Measurements from ENCODE around the gene RCOR2.
"Not testable (repeated sequence)": the region's sequence is repeated elsewhere in the genome, so short reads cannot be mapped to it uniquely, and the experiment has no call there.

RCOR2 gene

DNA sequence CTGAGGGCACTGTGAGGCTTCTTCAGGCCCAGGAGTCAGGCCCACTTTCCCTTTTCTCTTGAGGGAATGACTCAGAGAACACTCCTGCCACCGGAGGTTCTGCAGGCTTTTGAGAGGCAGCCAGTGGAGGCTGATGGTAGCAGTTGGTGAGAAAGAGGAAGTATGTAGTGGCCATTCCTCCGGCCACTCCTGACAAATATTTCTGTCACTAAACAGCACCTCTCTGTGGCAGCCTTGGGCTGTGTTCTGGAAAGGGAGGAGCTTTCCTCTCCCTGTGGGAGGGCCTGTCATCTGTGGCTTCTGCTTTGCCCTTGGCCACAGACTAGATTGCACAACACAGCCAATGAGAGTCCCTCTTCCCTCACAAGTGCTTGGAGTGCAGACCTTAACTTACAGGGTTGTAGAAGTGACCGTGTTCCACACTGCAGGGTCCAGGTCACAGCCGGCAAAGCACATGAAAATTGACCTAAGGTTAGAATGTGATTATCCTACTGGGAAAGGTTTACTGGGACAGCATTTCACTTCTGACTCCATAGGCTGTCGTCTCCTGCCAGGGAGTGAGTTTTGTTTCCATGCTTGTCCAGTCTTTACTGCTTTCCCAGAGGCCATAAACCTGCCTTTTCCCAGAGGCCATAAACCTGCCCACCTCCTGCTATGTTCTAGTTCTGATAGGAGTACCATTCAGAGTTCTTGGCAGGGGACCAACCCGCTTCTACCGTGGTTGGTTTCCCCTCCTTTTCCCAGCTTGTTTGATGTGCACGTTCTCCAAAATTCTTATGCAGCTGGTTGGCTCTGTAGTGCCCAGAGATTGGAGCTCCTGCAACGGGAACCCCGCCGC is 44.8 kb downstream of the RCOR2 start:
- TF ChIP-seq GATA1 (IDR thresholded peaks at IDR 0.05; ENCODE audit: low read depth, low read length) (no peak), POLR2A (IDR thresholded peaks at IDR 0.05; ENCODE audit: low read length) (no peak)
- peak; percentile 87 to 89 for DNase-seq

DNA sequence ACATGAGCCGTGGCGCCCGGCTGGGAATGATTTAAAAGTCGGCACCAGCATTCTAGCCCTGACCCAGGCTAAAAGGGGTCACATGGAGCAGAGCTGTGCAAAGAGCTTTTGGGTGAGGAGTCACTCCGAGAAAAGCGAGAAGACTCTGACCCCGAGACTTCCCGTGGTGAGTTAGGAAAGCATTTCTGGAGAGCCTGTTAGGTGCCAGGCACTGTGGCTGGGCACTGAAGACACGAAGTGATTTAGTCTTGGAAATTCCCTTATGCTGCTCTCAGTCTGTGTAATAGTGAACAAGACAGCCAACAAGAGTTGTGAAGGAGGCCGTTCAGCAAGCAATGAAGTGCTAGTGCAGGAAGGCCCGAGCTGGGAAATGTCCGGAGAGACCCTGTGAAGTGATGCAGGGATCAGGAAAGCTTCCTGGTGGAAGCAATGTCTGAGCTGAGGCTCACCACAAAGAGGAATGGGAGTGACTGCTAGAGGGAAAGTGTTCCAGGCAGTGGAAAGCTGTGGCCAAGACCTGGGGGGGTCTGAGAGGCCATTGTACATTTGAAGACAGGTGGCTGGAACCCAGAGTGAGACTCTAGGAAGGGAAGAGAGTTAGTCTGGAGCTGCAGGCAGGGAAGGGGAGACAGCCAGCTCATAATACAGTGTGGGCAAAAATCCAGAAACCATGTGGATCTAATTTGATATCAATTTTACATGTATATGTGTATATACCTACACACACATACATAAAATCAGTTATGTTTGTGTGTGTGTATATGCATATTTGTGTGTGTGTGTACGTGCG is 46.4 kb downstream of the RCOR2 start:
- DNase-seq, result no peak
- TF ChIP-seq POLR2A (IDR thresholded peaks at IDR 0.05; ENCODE audit: low read length) (no peak), GATA1 (IDR thresholded peaks at IDR 0.05; ENCODE audit: low read depth, low read length) (no peak)

DNA sequence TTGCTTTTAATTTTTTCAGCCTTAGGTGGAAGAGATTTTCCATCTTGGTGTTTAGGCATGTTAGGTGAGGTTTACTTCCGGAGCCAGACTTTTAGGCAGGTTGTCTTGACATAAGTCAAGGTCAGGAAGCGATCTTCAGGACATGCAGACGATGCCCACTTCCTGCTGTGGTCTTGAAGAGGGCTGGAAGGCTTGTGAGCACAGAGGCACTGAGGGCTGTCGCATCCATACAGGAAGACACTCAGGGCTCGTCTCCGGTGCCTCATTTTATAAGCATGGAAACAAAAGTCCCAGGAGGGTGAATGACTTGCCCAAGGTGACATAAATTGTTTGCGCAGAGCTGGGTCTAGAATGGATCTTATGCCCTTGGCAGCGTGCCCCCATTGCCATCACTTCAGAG is 47.3 kb downstream of the RCOR2 start:
- no peak for DNase-seq
- TF ChIP-seq GATA1 (IDR thresholded peaks at IDR 0.05; ENCODE audit: low read depth, low read length) (no peak), POLR2A (IDR thresholded peaks at IDR 0.05; ENCODE audit: low read length) (no peak)

DNA sequence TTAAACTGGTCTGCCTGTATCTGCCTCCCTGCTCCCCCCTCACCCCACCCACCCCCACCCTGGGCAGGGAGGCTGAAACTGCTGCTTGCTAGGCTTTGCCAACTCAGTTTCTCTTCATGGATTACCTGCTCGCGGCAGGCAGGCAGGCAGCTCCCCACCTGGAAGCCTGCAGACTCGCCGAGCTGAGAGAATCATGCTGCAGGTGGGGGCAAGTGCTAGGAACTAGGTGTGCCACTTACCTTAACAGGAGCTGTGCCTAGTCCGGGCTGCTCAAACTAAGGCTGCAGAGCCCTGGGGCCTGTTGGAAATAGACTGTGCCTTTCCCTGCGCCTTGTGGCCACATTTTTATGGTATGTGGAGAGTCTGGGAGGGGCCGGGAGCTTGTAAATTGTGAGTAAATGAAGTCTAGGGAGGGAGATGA is 47.8 kb downstream of the RCOR2 start:
- no peak for DNase-seq
- no peak for TF ChIP-seq GATA1 (IDR thresholded peaks at IDR 0.05; ENCODE audit: low read depth, low read length)
- no peak for TF ChIP-seq POLR2A (IDR thresholded peaks at IDR 0.05; ENCODE audit: low read length)

DNA sequence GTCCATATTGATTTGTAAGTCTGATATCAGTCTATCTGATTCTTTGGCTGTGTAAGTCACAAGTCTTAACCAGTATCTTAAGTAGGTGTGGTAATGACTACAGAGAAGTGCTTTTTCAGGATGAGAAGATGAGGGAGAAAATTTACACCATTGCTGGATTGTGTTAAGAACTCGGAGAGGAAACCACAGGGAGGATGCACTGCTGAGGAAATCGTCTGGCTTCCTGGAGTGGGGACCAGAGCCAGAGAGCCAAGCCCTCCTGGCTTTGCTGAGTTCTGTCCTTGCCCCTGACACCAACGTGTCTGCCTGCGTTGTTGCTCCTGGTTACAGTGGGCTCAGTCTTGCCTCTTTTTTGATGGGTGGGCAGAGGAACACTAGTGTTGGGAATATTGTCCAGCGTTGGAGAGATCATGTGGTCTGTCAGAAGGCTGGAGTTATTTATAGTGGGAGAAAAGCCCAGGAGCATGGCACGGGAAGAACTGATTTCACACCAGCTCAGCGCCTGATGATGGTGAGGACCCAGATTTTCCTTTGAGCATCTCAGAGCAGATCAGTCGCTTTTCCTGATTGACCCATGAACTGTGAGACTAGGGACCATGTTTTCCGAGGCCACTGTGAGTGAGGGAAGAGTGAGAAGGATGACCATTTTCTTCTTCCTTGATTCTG is 48.4 kb downstream of the RCOR2 start:
- DNase-seq, result no peak
- TF ChIP-seq GATA1 (IDR thresholded peaks at IDR 0.05; ENCODE audit: low read depth, low read length) (no peak), POLR2A (IDR thresholded peaks at IDR 0.05; ENCODE audit: low read length) (no peak)

DNA sequence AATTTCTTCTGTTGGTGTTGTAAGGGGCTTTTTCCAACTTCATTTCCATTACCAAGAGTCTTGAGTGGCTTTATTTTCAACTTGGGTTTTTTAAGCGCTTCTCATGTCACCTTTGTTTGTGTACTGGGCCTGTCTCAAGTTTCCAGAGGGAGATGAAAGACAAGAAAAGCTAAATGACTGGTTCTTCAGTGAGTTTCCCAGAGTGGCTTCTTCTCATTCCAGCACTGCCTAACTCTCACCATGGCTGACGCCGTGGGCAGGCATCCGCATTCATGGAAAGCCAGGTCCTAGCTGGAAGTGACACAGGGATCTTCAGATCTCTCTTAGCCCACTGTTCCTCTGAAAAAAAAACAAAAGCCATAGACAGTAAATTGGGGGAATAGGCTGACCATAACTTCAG is 49.5 kb downstream of the RCOR2 start:
- no peak for DNase-seq
- TF ChIP-seq GATA1 (IDR thresholded peaks at IDR 0.05; ENCODE audit: low read depth, low read length), result no peak
- no peak for TF ChIP-seq POLR2A (IDR thresholded peaks at IDR 0.05; ENCODE audit: low read length)

DNA sequence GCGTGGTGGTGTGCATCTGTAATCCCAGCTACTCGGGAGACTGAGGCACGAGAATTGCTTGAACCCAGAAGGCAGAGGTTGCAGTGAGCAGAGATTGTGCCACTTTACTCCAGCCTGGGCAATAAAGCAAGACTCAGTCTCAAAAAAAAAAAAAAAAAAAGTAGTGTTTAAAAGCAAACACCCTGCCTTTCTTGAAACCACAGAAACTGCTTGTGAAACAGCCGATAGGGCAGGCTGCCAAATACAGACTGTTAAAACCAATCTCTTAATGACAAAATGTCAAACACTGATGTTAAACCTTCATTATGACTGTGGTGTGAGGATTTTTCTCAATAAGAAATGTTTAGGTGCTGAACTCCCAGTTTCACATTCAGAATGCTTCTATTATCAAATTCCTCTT is 50.8 kb downstream of the RCOR2 start:
- peak; percentile 63 for DNase-seq

DNA sequence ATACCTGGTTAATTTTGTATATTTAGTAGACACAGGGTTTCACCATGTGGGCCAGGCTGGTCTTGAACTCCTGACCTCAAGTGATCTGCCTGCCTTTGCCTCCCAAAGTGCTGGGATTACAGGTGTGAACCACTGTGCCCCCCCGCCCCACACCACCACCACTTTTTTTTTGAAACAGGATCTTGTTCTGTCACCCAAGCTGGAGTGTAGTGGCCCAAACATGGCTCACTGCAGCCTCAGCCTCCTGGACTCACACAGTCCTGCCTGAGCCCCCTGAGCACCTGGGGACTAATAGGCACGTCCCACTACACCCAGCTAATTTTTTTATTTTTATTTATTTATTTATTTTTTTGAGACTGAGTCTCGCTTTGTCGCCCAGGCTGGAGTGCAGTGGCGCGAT is 53.3 kb downstream of the RCOR2 start:
- DNase-seq, result not testable (repeated sequence)

More for the DNA sequence above, 50.8 kb downstream of the RCOR2 start:
- TF ChIP-seq GATA1 (IDR thresholded peaks at IDR 0.05; ENCODE audit: low read depth, low read length), result no peak
- TF ChIP-seq POLR2A (IDR thresholded peaks at IDR 0.05; ENCODE audit: low read length), result no peak

DNA sequence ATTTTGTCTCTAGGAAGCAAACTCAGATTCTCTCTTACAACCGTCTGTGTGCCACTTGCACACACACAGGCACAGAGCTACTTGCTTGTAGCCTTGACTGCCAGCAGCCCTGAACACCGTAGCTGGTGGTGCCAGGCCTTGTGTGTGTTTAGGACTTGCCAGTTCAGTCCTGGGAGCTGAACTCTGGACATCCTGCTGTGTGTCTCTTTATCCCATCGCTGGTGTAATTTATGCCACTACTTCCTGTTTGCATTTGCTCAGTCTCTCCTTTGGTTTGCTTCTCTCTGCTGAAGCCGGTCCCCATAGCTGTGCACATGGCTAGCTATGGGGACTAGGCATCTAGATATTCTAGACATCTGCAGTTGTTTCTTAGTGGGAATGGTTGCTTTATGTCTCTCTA is 54.0 kb downstream of the RCOR2 start:
- no peak for DNase-seq
- no peak for TF ChIP-seq POLR2A (IDR thresholded peaks at IDR 0.05; ENCODE audit: low read length)
- no peak for TF ChIP-seq GATA1 (IDR thresholded peaks at IDR 0.05; ENCODE audit: low read depth, low read length)

Measured in erythroblast (primary cell).